HG03342 (cell line): ENCODE data around the gene IL18R1.

ENCODE experiments used
- ATAC-seq: cut with Tn5 transposase; IDR thresholded peaks from one replicate; pipeline ENCODE4 v1.9.1; 2021; ENCODE audit warnings: mild to moderate bottlenecking, moderate library complexity; ENCODE audit not compliant: unreplicated experiment

Gene IL18R1

GRCh38 chr2:102427249-102427648 lies 71.7 kb downstream of the IL18R1 start:
- ATAC-seq, result no peak

- no peak for ATAC-seq
Observed at GRCh38 chr2:102428573-102428972, 73.0 kb downstream of the IL18R1 start.

- no peak for ATAC-seq
Observed at GRCh38 chr2:102432386-102432785, 76.8 kb downstream of the IL18R1 start.

GRCh38 chr2:102433973-102434654 lies 78.5 kb downstream of the IL18R1 start:
- no peak for ATAC-seq

GRCh38 chr2:102434655-102435381 lies 79.2 kb downstream of the IL18R1 start:
- no peak for ATAC-seq

- ATAC-seq, result no peak
Observed at GRCh38 chr2:102435741-102436140, 80.1 kb downstream of the IL18R1 start.

- no peak for ATAC-seq
Observed at GRCh38 chr2:102436323-102436722, 80.7 kb downstream of the IL18R1 start.

- no peak for ATAC-seq
Observed at GRCh38 chr2:102437122-102437521, 81.5 kb downstream of the IL18R1 start.

GRCh38 chr2:102438111-102438510 lies 82.5 kb downstream of the IL18R1 start:
- no peak for ATAC-seq

- ATAC-seq, result no peak
Observed at GRCh38 chr2:102438578-102438977, 83.0 kb downstream of the IL18R1 start.

GRCh38 chr2:102439065-102439695 lies 83.6 kb downstream of the IL18R1 start:
- ATAC-seq, result no peak

- ATAC-seq, result no peak
Observed at GRCh38 chr2:102442967-102443828, 87.6 kb downstream of the IL18R1 start.

- ATAC-seq, result no peak
Observed at GRCh38 chr2:102444233-102444632, 88.6 kb downstream of the IL18R1 start.

GRCh38 chr2:102446936-102447335 lies 91.3 kb downstream of the IL18R1 start:
- no peak for ATAC-seq
